Spinal cord (tissue), 10 donors: ENCODE data around the gene ATF2. TPM values are rescaled to one million over a fixed set of nuclear protein-coding genes. Genes with fewer than 3 reads are reported as not detected.

ENCODE experiments used
- DNase-seq, 6 donors: peaks; one replicate each; pipeline versions ENCODE4 v3.0.0 to v3.0.0-alpha.2; 2013 to 2015; ENCODE audit warnings: low spot score in 6 of 6, low read depth in 4 of 6
- H3K27ac ChIP-seq: one replicate; pipeline ENCODE4 v1.5.1; 2013; ENCODE audit warnings: low read depth, low read length, control low read depth
- H3K27me3 ChIP-seq: one replicate; pipeline ENCODE4 v1.6.1; 2013; ENCODE audit warnings: low read length; ENCODE audit not compliant: control insufficient read depth, insufficient read depth
- H3K36me3 ChIP-seq: one replicate; pipeline ENCODE4 v1.6.1; 2013; ENCODE audit warnings: low read length; ENCODE audit not compliant: control insufficient read depth, insufficient read depth
- H3K4me1 ChIP-seq: one replicate; pipeline ENCODE4 v1.6.1; 2013; ENCODE audit warnings: low read length; ENCODE audit not compliant: control insufficient read depth, insufficient read depth
- H3K4me3 ChIP-seq: one replicate; pipeline ENCODE4 v1.5.1; 2013; ENCODE audit warnings: low read depth, low read length, control low read depth
- H3K9me3 ChIP-seq: one replicate; pipeline ENCODE4 v1.6.1; 2013; ENCODE audit warnings: low read length; ENCODE audit not compliant: control insufficient read depth, insufficient read depth
- WGBS: methylation state at CpG from one replicate; pipeline ENCODE4 v1.1.5; 2013; ENCODE audit warnings: missing lambda C conversion rate; ENCODE audit not compliant: insufficient coverage; 5-methylcytosine and 5-hydroxymethylcytosine counted together
- polyA plus RNA-seq, 2 donors: library from polyadenylated mRNA; unstranded; fragments of 120-200 nt; gene quantifications; one replicate each; pipeline ENCODE4 v1.2.1, GENCODE V29; 2013; ENCODE audit not compliant: insufficient read length in 2 of 2
- total RNA-seq, 2 donors: library from RNA; depleted of rRNA in 1 of 2; stranded (reverse); fragments of 120-200 nt in 1 of 2; fragments of >200 nt in 1 of 2; gene quantifications; one replicate each; pipeline versions ENCODE4 v1.2.3 to v1.2.4, GENCODE V29; 2013 to 2014
- donor health status: healthy.

ATF2 gene
- total and polyA plus RNA-seq, 4 donors = 48.7 to 88.1 (median 63.7) TPM

DNA sequence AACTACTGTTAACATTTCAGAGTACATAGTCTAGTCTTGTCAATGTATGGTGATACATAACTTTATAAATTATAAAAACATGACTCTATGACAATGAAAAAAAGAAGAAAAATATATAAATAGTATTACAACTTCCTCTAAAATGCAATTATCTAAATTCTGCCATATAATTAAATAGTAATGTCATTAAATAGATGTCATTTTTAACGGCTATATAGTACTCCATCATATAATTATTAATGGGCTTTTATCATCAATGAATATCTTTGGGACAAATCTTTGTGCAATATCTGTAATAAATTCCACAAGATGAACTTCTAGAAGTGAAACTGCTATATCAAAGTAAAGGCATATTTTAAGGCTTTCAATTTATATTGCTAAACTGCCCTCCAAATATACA, 24.8 kb downstream of the ATF2 start:
- no peak overlapping the region for H3K4me3 ChIP-seq
- no peaks in the 10 kb centered on the region for H3K4me1 ChIP-seq
- no peak for DNase-seq
- H3K27me3 ChIP-seq = no peaks in the 10 kb centered on the region
- WGBS = no CpG with 5 or more reads among the region's 1 CpG
- peaks cover 3% of the 10 kb centered on the region for H3K36me3 ChIP-seq
- no peaks in the 10 kb centered on the region for H3K9me3 ChIP-seq
- H3K27ac ChIP-seq = no peak overlapping the region

DNA sequence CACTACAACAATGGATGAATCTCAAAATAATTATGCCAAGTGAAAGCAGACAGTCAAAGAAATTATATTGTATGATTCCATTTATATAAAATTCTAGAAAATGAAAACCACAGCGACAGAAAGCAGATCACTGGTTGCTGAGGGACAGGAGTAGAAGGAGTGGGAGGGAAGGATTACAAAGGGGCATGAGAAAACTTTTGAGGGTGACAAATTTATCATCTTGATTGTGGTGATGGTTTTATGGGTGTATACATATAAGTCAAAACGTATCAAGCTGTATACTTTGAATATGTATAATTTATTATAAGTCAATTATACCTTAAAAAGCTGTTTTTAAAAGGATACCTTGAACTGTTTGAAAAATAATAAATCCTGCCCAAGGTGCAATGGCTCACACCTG, 27.7 kb downstream of the ATF2 start:
- no peak overlapping the region for H3K4me3 ChIP-seq
- H3K4me1 ChIP-seq = no peaks in the 10 kb centered on the region
- no peak overlapping the region for H3K27ac ChIP-seq
- no peaks in the 10 kb centered on the region for H3K9me3 ChIP-seq
- DNase-seq = no peak
- peaks cover 3% of the 10 kb centered on the region for H3K36me3 ChIP-seq
- no peaks in the 10 kb centered on the region for H3K27me3 ChIP-seq
- WGBS = no CpG with 5 or more reads among the region's 2 CpGs

DNA sequence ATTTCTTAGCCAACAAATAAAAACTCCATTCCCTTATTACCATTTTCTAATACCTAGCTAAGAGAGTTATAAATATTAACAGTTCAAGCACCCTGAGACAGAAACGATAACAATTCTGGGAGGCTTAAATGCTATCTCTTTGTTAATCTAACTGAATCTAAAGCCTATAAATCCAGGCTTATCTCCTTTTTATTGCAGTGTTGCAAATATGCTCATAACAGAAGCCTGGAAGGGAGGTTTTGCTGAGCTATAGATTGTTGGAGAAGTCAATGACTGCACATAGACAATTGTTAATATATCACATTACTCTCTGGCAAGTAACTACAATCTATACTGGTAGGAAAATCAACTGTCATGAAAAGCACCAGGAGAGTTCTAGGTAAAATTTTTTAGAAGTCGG, 30.2 kb downstream of the ATF2 start:
- Histone ChIP-seq H3K27me3 (no peaks in the 10 kb centered on the region), H3K27ac (no peak overlapping the region), H3K9me3 (no peaks in the 10 kb centered on the region), H3K4me1 (no peaks in the 10 kb centered on the region), H3K36me3 (peaks cover 5% of the 10 kb centered on the region), H3K4me3 (no peak overlapping the region)
- DNase-seq = peak in 1 of 6 donors; percentile 22
- WGBS = no CpG with 5 or more reads among the region's 2 CpGs

DNA sequence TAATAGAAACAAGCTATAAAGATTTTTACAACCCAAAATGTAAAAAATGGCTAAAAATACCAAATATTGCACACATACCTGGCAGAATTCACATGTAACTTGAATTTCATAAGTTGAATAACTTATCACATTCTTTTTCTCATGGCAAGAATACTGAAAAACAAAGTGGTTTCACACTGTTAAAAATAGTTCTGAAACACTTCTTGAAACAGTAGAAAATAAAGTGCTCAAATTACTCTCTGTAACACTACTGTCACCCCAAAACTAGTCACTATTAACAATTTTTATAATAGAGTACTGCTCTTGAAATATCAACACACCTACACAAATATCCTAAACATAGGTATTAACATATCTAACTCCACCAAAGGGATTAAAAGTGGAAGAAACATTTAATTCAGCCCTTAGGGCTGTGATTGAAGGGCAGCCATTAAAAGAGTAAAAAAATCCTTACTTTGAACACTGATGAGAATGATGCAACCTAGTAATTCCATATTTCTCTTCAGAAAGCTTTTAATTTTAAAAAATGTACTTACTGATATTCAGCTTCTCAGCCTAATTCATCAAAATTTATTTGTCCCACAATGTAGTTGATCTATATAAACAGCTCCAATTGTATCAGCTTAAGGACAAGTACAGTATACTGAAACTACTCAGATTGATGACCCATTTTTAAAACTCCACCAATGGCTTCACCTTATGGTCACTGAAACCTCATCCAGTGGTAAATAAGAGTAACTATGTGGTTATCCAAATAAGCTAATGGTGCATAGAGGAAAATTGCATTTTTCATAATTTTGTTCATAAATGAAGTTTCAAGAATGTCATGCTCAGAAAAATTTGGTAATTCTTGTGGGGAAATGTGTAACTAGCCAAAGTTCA, 31.4 kb downstream of the ATF2 start:
- no peak overlapping the region for H3K27ac ChIP-seq

DNA sequence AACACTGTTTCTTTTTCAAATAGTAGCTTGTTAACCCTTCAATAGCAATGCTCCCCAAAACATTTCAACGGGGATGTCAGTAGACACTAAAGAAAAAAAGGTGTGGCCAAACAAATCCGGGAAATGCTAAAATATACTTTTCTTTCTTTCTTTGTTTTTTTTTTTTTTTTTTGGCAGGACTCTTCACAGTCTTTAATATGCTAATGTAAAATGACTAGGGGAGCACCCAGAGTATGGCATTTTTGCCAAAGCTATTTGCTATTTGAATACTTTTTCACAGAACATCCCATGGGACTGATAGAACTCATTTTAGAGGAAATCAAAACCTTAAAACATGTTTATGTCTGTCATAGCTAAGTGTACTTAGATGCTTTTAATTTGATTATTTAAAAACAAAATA, 32.1 kb downstream of the ATF2 start:
- no peak overlapping the region for H3K27ac ChIP-seq
- no peaks in the 10 kb centered on the region for H3K4me1 ChIP-seq
- peaks cover 2% of the 10 kb centered on the region for H3K36me3 ChIP-seq
- H3K9me3 ChIP-seq = no peaks in the 10 kb centered on the region
- H3K4me3 ChIP-seq = no peak overlapping the region
- no peaks in the 10 kb centered on the region for H3K27me3 ChIP-seq
- DNase-seq = no peak
- WGBS = no CpG with 5 or more reads among the region's 2 CpGs

More for the DNA sequence above, 31.4 kb downstream of the ATF2 start:
- H3K27me3 ChIP-seq = no peaks in the 10 kb centered on the region
- no peak for DNase-seq
- H3K9me3 ChIP-seq = no peaks in the 10 kb centered on the region
- H3K4me3 ChIP-seq = no peak overlapping the region
- peaks cover 2% of the 10 kb centered on the region for H3K36me3 ChIP-seq
- H3K4me1 ChIP-seq = no peaks in the 10 kb centered on the region

DNA sequence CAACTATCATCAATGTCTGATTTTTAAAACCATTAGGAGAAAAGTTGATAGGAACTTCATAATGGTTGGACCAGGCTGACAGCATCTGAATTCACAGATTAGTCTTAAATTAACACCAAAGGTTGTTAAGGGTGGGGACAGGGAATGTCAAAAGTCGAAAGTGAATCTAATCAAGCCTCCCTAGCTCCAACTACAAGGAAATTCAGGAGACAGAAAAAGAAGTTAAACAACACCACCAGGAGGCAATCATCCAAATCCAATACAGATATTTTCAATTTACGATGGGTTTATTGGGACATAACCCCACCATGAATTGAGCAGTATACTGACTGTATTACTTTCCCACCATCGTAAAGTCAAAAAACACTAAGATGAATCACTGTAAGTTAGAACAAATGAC, 32.8 kb downstream of the ATF2 start:
- H3K27me3 ChIP-seq = no peaks in the 10 kb centered on the region
- H3K27ac ChIP-seq = no peak overlapping the region
- WGBS = no CpG with 5 or more reads among the region's 3 CpGs
- no peaks in the 10 kb centered on the region for H3K9me3 ChIP-seq
- H3K4me1 ChIP-seq = no peaks in the 10 kb centered on the region
- H3K4me3 ChIP-seq = no peak overlapping the region
- H3K36me3 ChIP-seq = peaks cover 2% of the 10 kb centered on the region
- no peak for DNase-seq

DNA sequence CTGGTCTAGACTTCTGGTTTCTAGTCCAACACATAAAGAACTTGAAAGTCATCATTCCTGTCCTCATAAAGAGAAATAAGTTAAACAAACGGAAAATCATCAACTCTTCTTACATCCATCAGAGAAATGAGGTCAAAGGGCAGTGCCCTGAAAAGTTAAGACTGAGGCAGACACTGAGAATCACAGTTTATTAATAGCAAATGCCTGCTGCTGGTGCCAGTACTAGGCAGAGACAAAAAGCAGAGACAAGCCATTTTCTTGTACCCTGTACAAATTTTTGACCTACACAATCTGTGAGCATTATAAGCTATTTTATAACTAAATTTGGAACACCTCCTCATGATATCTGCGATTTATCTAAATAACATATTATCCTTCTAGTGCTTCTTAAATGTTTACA, 36.8 kb downstream of the ATF2 start:
- no peaks in the 10 kb centered on the region for H3K9me3 ChIP-seq
- no peaks in the 10 kb centered on the region for H3K27me3 ChIP-seq
- no peak overlapping the region for H3K27ac ChIP-seq
- H3K4me3 ChIP-seq = no peak overlapping the region
- no CpG with 5 or more reads among the region's 2 CpGs for WGBS
- H3K4me1 ChIP-seq = no peaks in the 10 kb centered on the region
- DNase-seq = no peak
- peaks cover 6% of the 10 kb centered on the region for H3K36me3 ChIP-seq

DNA sequence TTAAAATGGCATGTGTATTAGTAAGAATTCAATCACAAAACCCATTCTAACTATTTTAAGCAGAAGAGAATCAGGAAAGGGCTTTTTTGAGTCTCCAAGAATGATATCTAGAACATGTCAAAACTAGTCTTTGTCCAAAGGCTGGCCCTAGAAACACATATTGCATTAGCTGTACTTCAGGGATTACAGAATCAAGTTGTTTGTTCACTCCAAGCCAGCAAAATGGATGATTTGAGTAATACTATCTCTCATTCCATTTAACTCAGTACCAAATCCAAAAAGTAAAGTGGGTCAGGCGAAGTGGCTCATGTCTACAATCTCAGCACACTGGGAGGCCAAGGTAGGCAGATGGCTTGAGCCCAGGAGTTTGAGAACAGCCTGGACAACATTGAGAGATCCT, 41.3 kb downstream of the ATF2 start:
- H3K27me3 ChIP-seq = no peaks in the 10 kb centered on the region
- H3K4me1 ChIP-seq = no peaks in the 10 kb centered on the region
- H3K9me3 ChIP-seq = no peaks in the 10 kb centered on the region
- WGBS = no CpG with 5 or more reads among the region's 1 CpG
- peaks cover 3% of the 10 kb centered on the region for H3K36me3 ChIP-seq
- no peak overlapping the region for H3K4me3 ChIP-seq
- no peak for DNase-seq
- no peak overlapping the region for H3K27ac ChIP-seq

DNA sequence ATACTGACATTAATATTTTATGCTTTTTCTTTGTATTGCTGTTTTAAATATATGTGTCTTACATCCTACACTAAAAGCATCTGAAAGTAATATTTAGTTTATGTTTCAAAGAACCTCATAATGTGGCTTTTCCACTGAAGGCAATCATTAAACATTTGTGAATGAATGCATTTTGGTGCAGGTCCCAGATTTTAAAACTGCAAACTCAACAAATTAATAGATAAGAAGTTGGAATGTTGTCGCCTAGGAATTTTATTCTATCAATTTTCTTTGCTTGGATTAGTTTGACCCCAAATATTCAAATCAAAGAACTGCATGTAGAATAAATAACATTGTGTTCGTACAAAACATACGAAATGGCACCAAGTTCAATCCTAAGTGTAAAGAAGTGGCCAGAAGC, 44.7 kb downstream of the ATF2 start:
- Histone ChIP-seq H3K27me3 (no peaks in the 10 kb centered on the region), H3K4me1 (no peaks in the 10 kb centered on the region), H3K27ac (no peak overlapping the region), H3K4me3 (no peak overlapping the region), H3K36me3 (peaks cover 3% of the 10 kb centered on the region), H3K9me3 (no peaks in the 10 kb centered on the region)
- no CpG with 5 or more reads among the region's 3 CpGs for WGBS
- DNase-seq = no peak

DNA sequence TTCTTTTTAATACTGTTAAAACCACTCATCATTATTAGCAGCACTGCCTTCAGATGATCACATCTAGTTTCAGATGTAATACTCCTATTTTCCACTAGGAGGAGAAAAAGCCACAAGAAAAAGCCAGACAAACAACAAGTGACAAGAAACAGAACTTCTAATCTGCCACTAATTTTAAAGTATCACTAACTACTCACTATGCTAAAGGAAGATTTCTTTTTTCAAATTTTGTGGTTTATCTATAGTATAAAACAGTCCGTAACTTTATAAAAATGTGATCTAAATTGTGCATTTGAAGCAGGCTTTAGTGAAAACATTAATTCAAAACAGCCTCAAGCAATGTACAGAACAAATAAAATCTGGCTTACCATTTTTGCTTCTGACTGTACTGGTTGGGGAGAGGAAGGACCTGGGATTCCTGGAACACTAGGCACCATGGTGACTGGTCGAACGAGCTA, 56.8 kb downstream of the ATF2 start:
- peaks cover 20% of the 10 kb centered on the region for H3K36me3 ChIP-seq
- DNase-seq = peak in 5 of 6 donors; percentile 11 to 84 (median 47)
- no peaks in the 10 kb centered on the region for H3K9me3 ChIP-seq
- H3K4me3 ChIP-seq = no peak overlapping the region
- H3K4me1 ChIP-seq = no peaks in the 10 kb centered on the region
- H3K27me3 ChIP-seq = no peaks in the 10 kb centered on the region
- no CpG with 5 or more reads among the region's 3 CpGs for WGBS
- H3K27ac ChIP-seq = no peak overlapping the region
